Measurements from ENCODE around the gene CDRT15L2.
"Not testable (repeated sequence)": the region's sequence is repeated elsewhere in the genome, so short reads cannot be mapped to it uniquely, and the experiment has no call there.

CDRT15L2 gene

GRCh38 chr17:20583891-20584577, 4.5 kb downstream of the CDRT15L2 start:
- DNase-seq = peak; percentile 4

GRCh38 chr17:20588744-20589453, 9.4 kb downstream of the CDRT15L2 start:
- DNase-seq = not testable (repeated sequence)

GRCh38 chr17:20589454-20589810, 9.9 kb downstream of the CDRT15L2 start:
- DNase-seq = not testable (repeated sequence)

- DNase-seq = not testable (repeated sequence)
These were observed 11.5 kb downstream of the CDRT15L2 start for GRCh38 chr17:20591040-20591439.

GRCh38 chr17:20605568-20605967, 26.0 kb downstream of the CDRT15L2 start:
- DNase-seq = not testable (repeated sequence)

- not testable (repeated sequence) for DNase-seq
These were observed 30.0 kb downstream of the CDRT15L2 start for GRCh38 chr17:20609490-20609889.

- no peak for DNase-seq
These were observed 31.8 kb downstream of the CDRT15L2 start for GRCh38 chr17:20611309-20611708.

- DNase-seq = no peak
These were observed 33.1 kb downstream of the CDRT15L2 start for GRCh38 chr17:20612635-20613034.

- no peak for DNase-seq
These were observed 33.7 kb downstream of the CDRT15L2 start for GRCh38 chr17:20613248-20613647.

GRCh38 chr17:20613905-20614304, 34.4 kb downstream of the CDRT15L2 start:
- no peak for DNase-seq

GRCh38 chr17:20615461-20615860, 35.9 kb downstream of the CDRT15L2 start:
- DNase-seq = not testable (repeated sequence)

Measured in NCI-H1092 treated with DMSO at 0.1 percent for 48 hours (cell line).